CD14-positive monocyte (primary cell): ENCODE data around the gene TMEM126B. TPM values are rescaled to one million over a fixed set of nuclear protein-coding genes. Genes with fewer than 3 reads are reported as not detected.
"Not testable (repeated sequence)": the region's sequence is repeated elsewhere in the genome, so short reads cannot be mapped to it uniquely, and the experiment has no call there.

Experiments
- DNase-seq, 3 donors: peaks; one replicate each; pipeline ENCODE4 v3.0.0-alpha.2; 2011 to 2022
- H2AFZ ChIP-seq: 2 replicates; pipeline ENCODE4 v1.6.0; 2012; ENCODE audit warnings: mild to moderate bottlenecking, low read depth, low read length, inconsistent platforms; ENCODE audit not compliant: insufficient read depth, poor library complexity, severe bottlenecking
- H3K27ac ChIP-seq, 2 donors: 1 replicate in 1 of 2; 2 replicates in 1 of 2; pipeline ENCODE4 v1.5.1; 2012 to 2013; ENCODE audit warnings: low read length in 2 of 2, control low read depth in 1 of 2, inconsistent platforms in 1 of 2, low read depth in 1 of 2, mild to moderate bottlenecking in 1 of 2
- H3K27me3 ChIP-seq, 2 donors: one replicate each; pipeline versions ENCODE4 v1.6.0 to v1.6.1; 2011 to 2013; ENCODE audit warnings: low read length in 2 of 2; ENCODE audit not compliant: control insufficient read depth in 2 of 2, insufficient read depth in 2 of 2
- H3K36me3 ChIP-seq, 2 donors: replicated peaks in 1 of 2; 1 replicate in 1 of 2; 2 replicates in 1 of 2; pipeline versions ENCODE4 v1.5.1 to v1.6.1; 2012 to 2013; ENCODE audit warnings: low read length in 2 of 2, control low read depth in 1 of 2, inconsistent platforms in 1 of 2, mild to moderate bottlenecking in 1 of 2; ENCODE audit not compliant: insufficient read depth in 2 of 2, control insufficient read depth in 1 of 2
- H3K4me1 ChIP-seq, 2 donors: 1 replicate in 1 of 2; 2 replicates in 1 of 2; pipeline versions ENCODE4 v1.5.1 to v1.6.1; 2012 to 2013; ENCODE audit warnings: low read length in 2 of 2, control low read depth in 1 of 2, inconsistent platforms in 1 of 2, mild to moderate bottlenecking in 1 of 2, moderate library complexity in 1 of 2; ENCODE audit not compliant: insufficient read depth in 2 of 2, control insufficient read depth in 1 of 2
- H3K4me2 ChIP-seq: replicated peaks from 2 replicates; pipeline ENCODE3; 2012; ENCODE audit warnings: low read length, moderate library complexity, mild to moderate bottlenecking; ENCODE audit not compliant: poor library complexity, severe bottlenecking; ENCODE audit errors: extremely low read depth
- H3K4me3 ChIP-seq, 3 experiments: fragments of 200-600 bp in 1 of 3; sonication (generic) in 1 of 3; replicated peaks in 1 of 3; 1 replicate in 2 of 3; 2 replicates in 1 of 3; pipeline ENCODE4 v1.5.1; 2011 to 2013; ENCODE audit warnings: low read length in 3 of 3, mild to moderate bottlenecking in 3 of 3, control low read depth in 2 of 3, low read depth in 2 of 3, inconsistent platforms in 1 of 3, moderate library complexity in 1 of 3
- H3K79me2 ChIP-seq: 2 replicates; pipeline ENCODE4 v1.6.0; 2012; ENCODE audit warnings: mild to moderate bottlenecking, control low read depth, inconsistent platforms, low read length, moderate library complexity; ENCODE audit not compliant: insufficient read depth
- H3K9ac ChIP-seq: 2 replicates; pipeline ENCODE4 v1.6.0; 2017; ENCODE audit warnings: low read length, mild to moderate bottlenecking; ENCODE audit not compliant: insufficient read depth, poor library complexity, severe bottlenecking
- H3K9me3 ChIP-seq, 2 donors: replicated peaks in 1 of 2; 1 replicate in 1 of 2; 2 replicates in 1 of 2; pipeline versions ENCODE4 v1.5.1 to v1.6.1; 2012 to 2013; ENCODE audit warnings: low read length in 2 of 2, control low read depth in 1 of 2; ENCODE audit not compliant: control insufficient read depth in 1 of 2, insufficient read depth in 1 of 2
- H4K20me1 ChIP-seq: 2 replicates; pipeline ENCODE4 v1.6.0; 2012; ENCODE audit warnings: mild to moderate bottlenecking, low read length, control low read depth, moderate library complexity; ENCODE audit not compliant: insufficient read depth
- H3K27ac Mint-ChIP-seq, 7 donors: one replicate each; pipeline ENCODE4 v1.8.0; 2020; ENCODE audit warnings: mild to moderate bottlenecking in 7 of 7, mixed read lengths in 7 of 7, moderate library complexity in 6 of 7, inconsistent platforms in 2 of 7
- H3K27me3 Mint-ChIP-seq, 3 donors: one replicate each; pipeline ENCODE4 v1.8.0; 2021 to 2022; ENCODE audit warnings: low read depth in 3 of 3, mild to moderate bottlenecking in 3 of 3, mixed read lengths in 3 of 3, moderate library complexity in 3 of 3, inconsistent platforms in 1 of 3
- H3K36me3 Mint-ChIP-seq, 2 donors: one replicate each; pipeline ENCODE4 v1.8.0; 2020; ENCODE audit warnings: mixed read lengths in 2 of 2, inconsistent platforms in 1 of 2, mild to moderate bottlenecking in 1 of 2
- H3K4me1 Mint-ChIP-seq: one replicate; pipeline ENCODE4 v1.8.0; 2020; ENCODE audit warnings: mild to moderate bottlenecking, mixed read lengths
- H3K4me3 Mint-ChIP-seq, 2 donors: one replicate each; pipeline ENCODE4 v1.8.0; 2020; ENCODE audit warnings: mild to moderate bottlenecking in 2 of 2, mixed read lengths in 2 of 2, moderate library complexity in 1 of 2
- H3K9me3 Mint-ChIP-seq, 7 donors: one replicate each; pipeline ENCODE4 v1.8.0; 2020 to 2022; ENCODE audit warnings: mixed read lengths in 7 of 7, mild to moderate bottlenecking in 6 of 7, moderate library complexity in 6 of 7, inconsistent platforms in 2 of 7
- WGBS: methylation state at CpG from one replicate; pipeline ENCODE4 v1.1.5; 2013; ENCODE audit warnings: missing lambda C conversion rate; ENCODE audit not compliant: insufficient coverage; 5-methylcytosine and 5-hydroxymethylcytosine counted together
- intact Hi-C, 2 donors: fragments of 100-400 bp; cut with micrococcal nuclease; formaldehyde crosslinking; loops; one replicate each; pipeline versions ENCODE4 v1.15.0 to v1.15.1; 2023
- polyA plus RNA-seq, 3 donors: library from polyadenylated mRNA; depleted of rRNA in 1 of 3; unstranded in 2 of 3; stranded (reverse) in 1 of 3; fragments of 300-500 nt in 2 of 3; fragments of >200 nt in 1 of 3; fragmentation: Illumina TruSeq in 2 of 3; gene quantifications; 1 replicate in 2 of 3; 2 replicates in 1 of 3; pipeline ENCODE4 v1.2.3, GENCODE V29; 2012 to 2021
- TF ChIP-seq, protein P1 (sequence below): fragments of 200-600 bp; IDR thresholded peaks from one replicate; pipeline ENCODE4 v1.8.0; 2022; ENCODE audit warnings: antibody characterized with exemption, mild to moderate bottlenecking

Gene TMEM126B
- polyA plus RNA-seq, 3 donors: 24.7 to 44.3 (median 41.1) TPM

- H3K4me3 ChIP-seq: no peak overlapping the region
- no peaks in the 10 kb centered on the region for H3K27me3 ChIP-seq
- DNase-seq: no peak
- H3K36me3 Mint-ChIP-seq: no peaks in the 10 kb centered on the region
- H3K4me1 Mint-ChIP-seq: peaks cover 11% of the 10 kb centered on the region
- no peak overlapping the region for H2AFZ ChIP-seq
- no peak overlapping the region for H3K27ac ChIP-seq
- no peaks in the 10 kb centered on the region for H4K20me1 ChIP-seq
- no peak overlapping the region for H3K4me3 Mint-ChIP-seq
- peaks cover 0 to 5% (median 3%) of the 10 kb centered on the region in 7 donors for H3K9me3 Mint-ChIP-seq
- H3K27me3 Mint-ChIP-seq: peaks cover 0 to 3% (median 0%) of the 10 kb centered on the region in 3 donors
- no peak overlapping the region for H3K4me2 ChIP-seq
- H3K27ac Mint-ChIP-seq: no peak overlapping the region
- peaks cover 0 to 4% of the 10 kb centered on the region in 2 donors for H3K9me3 ChIP-seq
- TF ChIP-seq, protein P1, sequence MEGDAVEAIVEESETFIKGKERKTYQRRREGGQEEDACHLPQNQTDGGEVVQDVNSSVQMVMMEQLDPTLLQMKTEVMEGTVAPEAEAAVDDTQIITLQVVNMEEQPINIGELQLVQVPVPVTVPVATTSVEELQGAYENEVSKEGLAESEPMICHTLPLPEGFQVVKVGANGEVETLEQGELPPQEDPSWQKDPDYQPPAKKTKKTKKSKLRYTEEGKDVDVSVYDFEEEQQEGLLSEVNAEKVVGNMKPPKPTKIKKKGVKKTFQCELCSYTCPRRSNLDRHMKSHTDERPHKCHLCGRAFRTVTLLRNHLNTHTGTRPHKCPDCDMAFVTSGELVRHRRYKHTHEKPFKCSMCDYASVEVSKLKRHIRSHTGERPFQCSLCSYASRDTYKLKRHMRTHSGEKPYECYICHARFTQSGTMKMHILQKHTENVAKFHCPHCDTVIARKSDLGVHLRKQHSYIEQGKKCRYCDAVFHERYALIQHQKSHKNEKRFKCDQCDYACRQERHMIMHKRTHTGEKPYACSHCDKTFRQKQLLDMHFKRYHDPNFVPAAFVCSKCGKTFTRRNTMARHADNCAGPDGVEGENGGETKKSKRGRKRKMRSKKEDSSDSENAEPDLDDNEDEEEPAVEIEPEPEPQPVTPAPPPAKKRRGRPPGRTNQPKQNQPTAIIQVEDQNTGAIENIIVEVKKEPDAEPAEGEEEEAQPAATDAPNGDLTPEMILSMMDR: no peak
- no peak overlapping the region for H3K9ac ChIP-seq
- WGBS: 50% methylated on average over 1 of the region's 4 CpGs
- intact Hi-C loops: no loop called here
- no peaks in the 10 kb centered on the region for H3K36me3 ChIP-seq
- peaks cover 5 to 12% of the 10 kb centered on the region in 2 donors for H3K4me1 ChIP-seq
- no peaks in the 10 kb centered on the region for H3K79me2 ChIP-seq
Observed at GRCh38 chr11:85603220-85603619, 25.2 kb upstream of the TMEM126B start.

DNA sequence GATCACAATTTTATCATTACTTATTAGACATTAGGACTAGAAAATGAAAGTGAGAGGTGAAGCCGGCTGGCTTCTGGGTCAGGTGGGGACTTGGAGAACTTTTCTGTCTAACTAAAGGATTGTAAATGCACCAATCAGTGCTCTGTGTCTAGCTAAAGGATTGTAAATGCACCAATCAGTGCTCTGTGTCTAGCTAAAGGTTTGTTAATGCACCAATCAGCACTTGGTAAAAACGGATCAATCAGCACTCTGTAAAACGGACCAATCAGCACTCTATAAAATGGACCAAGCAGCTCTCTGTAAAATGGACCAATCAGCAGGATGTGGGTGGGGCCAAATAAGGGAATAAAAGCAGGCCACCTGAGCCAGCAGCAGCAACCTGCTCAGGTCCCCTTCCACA, 22.2 kb upstream of the TMEM126B start:
- H3K4me3 ChIP-seq, H3K4me3 Mint-ChIP-seq, H3K9me3 ChIP-seq, H3K27ac ChIP-seq, H3K4me1 Mint-ChIP-seq, H4K20me1 ChIP-seq, DNase-seq, H3K27ac Mint-ChIP-seq, H3K9ac ChIP-seq, H3K36me3 Mint-ChIP-seq, H3K27me3 ChIP-seq, H3K79me2 ChIP-seq, H3K27me3 Mint-ChIP-seq, H3K9me3 Mint-ChIP-seq, H3K4me2 ChIP-seq, H2AFZ ChIP-seq, intact Hi-C loops, H3K36me3 ChIP-seq: not testable (repeated sequence)
- H3K4me1 ChIP-seq: peaks cover 5 to 12% of the 10 kb centered on the region in 2 donors
- no CpG with 5 or more reads among the region's 3 CpGs for WGBS

DNA sequence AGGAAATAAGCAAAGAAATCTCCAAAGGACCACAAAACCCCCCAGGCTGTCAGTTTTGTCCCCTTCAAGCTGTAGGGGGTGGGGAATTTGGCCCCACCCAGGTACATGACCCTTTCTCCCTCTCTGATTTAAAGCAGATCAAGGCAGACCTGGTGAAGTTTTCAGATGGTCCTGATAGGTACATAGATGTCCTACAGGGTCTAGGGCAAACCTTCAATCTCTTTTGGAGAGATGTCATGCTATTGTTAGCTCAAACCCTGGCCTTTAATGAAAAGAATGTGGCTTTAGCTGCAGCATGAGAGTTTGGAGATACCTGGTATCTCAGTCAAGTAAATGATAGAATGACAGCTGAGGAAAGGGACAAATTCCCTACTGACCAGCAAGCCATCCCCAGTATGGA, 19.8 kb upstream of the TMEM126B start:
- H3K27me3 Mint-ChIP-seq, intact Hi-C loops, H3K9ac ChIP-seq, H3K27ac Mint-ChIP-seq, H4K20me1 ChIP-seq, H3K36me3 Mint-ChIP-seq, H3K4me3 ChIP-seq, DNase-seq, H3K27ac ChIP-seq, H3K27me3 ChIP-seq, H3K9me3 ChIP-seq, H3K79me2 ChIP-seq, H3K36me3 ChIP-seq, H3K4me3 Mint-ChIP-seq, H2AFZ ChIP-seq, H3K4me1 ChIP-seq, H3K4me2 ChIP-seq: not testable (repeated sequence)
- Mint-ChIP-seq H3K4me1 (peaks cover 15% of the 10 kb centered on the region), H3K9me3 (peaks cover 3 to 11% (median 5%) of the 10 kb centered on the region in 7 donors)

DNA sequence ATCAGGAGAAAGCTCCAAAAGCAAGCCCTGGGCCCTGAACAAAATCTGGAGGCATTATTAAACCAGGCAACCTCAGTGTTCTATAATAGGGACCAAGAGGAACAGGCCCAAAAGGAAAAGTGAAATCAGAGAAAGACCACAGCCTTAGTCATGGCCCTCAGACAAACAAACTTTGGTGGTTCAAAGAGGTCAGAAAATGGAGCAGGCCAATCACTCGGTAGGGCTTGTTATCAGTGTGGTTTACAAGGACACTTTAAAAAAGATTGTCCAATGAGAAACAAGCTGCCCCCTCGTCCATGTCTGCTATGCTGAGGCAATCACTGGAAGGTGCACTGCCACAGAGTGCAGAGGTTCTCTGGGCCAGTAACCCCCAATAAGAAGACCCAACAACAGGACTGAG, 19.1 kb upstream of the TMEM126B start:
- H3K4me3 Mint-ChIP-seq, H2AFZ ChIP-seq, intact Hi-C loops, H3K27me3 ChIP-seq, H3K79me2 ChIP-seq, H3K27ac Mint-ChIP-seq, H3K27ac ChIP-seq, H3K36me3 ChIP-seq, H3K36me3 Mint-ChIP-seq, H3K4me3 ChIP-seq, H3K9me3 ChIP-seq, H3K9ac ChIP-seq, DNase-seq, H3K27me3 Mint-ChIP-seq, H3K4me1 ChIP-seq, H4K20me1 ChIP-seq, H3K4me2 ChIP-seq: not testable (repeated sequence)
- Mint-ChIP-seq H3K9me3 (peaks cover 4 to 14% (median 8%) of the 10 kb centered on the region in 7 donors), H3K4me1 (peaks cover 15% of the 10 kb centered on the region)
- 75% methylated on average over 2 of the region's 2 CpGs for WGBS
